ENCODE data around the gene ZNF385B.
"Not testable (repeated sequence)": the region's sequence is repeated elsewhere in the genome, so short reads cannot be mapped to it uniquely, and the experiment has no call there.

Gene ZNF385B

DNA sequence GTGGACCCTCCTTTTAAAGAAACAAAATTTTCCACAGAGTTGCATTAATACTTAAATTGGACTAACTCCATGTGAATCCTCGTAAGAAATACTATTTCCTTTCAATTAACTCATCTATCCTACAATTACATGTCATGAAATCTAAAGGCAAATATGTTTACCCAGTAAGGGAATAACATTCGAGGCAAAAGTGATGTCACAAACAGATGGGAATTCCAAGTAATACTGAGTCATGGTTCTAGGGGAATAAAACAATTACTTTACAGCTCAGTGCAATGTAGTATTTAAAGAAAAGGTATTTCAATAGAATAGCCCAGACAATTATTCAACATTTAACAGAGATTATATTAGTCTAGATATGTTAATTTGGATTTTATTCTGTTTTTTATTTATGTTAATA, 205.8 kb downstream of the ZNF385B start:
- no peaks in the 10 kb centered on the region for H3K36me3 ChIP-seq (ENCODE audit: control insufficient read depth, insufficient read depth, low read length)
- H3K4me3 ChIP-seq (ENCODE audit: low read length): no peak overlapping the region
- no peaks in the 10 kb centered on the region for H3K4me1 ChIP-seq (ENCODE audit: control insufficient read depth, insufficient read depth, low read length)
- H3K27me3 ChIP-seq (ENCODE audit: control insufficient read depth, insufficient read depth, low read length): no peaks in the 10 kb centered on the region
- H3K9me3 ChIP-seq (ENCODE audit: control insufficient read depth, low read length): no peaks in the 10 kb centered on the region
- no peak overlapping the region for H3K9ac ChIP-seq (ENCODE audit: low read length)

DNA sequence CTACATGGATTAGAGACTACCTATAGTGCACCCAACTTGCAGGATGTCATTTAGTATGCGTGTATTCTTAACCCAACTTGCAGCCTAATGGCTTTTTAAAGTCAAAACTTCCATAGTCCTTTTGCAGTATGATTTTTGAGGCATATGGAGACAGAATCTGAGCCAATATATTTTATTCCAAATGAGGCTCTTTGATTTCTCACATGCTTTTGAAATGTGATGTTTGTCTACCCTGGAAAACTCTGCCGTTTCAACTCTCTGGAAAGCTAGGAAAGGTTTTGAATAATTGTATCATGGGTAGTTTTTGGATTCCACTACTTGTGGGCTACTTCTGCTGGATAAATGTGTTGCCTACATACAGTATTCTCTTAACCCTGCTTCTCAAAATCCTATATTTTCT, 206.6 kb downstream of the ZNF385B start:
- Histone ChIP-seq H3K9me3 (ENCODE audit: control insufficient read depth, low read length) (no peaks in the 10 kb centered on the region), H3K4me3 (ENCODE audit: low read length) (no peak overlapping the region), H3K4me1 (ENCODE audit: control insufficient read depth, insufficient read depth, low read length) (no peaks in the 10 kb centered on the region), H3K9ac (ENCODE audit: low read length) (no peak overlapping the region), H3K36me3 (ENCODE audit: control insufficient read depth, insufficient read depth, low read length) (no peaks in the 10 kb centered on the region), H3K27me3 (ENCODE audit: control insufficient read depth, insufficient read depth, low read length) (no peaks in the 10 kb centered on the region)

DNA sequence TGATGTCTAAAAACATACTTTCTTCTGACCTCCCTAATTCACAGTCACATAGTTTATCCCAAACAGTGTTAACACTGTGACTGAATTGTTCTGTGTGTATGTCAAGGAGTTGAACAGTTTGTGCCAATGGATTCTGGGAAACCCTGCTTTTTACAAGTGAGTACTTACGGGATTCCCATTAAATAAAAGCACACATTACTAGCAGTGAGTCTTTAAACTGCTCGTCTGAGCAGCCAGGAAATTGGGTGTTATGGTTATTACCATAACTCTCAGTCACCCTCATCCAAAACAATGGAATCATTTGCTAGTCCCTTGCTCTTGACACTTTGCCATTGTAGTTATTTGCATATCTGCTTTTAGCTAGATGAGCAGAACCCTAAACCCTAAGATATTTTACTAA, 209.1 kb downstream of the ZNF385B start:
- H3K4me3 ChIP-seq (ENCODE audit: low read length): no peak overlapping the region

DNA sequence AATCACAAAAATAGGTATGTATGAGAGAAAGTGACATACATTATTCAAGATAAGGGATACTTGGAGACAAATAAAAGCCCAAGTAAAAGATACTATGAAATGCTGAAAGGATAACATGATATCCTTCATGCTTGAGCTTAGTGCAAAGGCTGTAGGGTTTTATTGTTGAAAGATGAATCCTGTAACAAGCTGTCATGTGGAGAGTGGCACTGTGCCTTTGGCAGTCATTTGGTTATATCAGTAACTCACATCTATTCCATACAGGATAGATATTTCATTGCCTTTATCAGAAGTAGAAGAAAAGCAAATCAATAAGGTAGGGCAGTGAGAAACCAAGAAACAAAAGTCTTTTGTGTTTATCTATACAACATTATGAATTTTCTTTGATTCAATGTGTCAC, 211.0 kb downstream of the ZNF385B start:
- Histone ChIP-seq H3K4me1 (ENCODE audit: control insufficient read depth, insufficient read depth, low read length) (no peaks in the 10 kb centered on the region), H3K9me3 (ENCODE audit: control insufficient read depth, low read length) (no peaks in the 10 kb centered on the region), H3K9ac (ENCODE audit: low read length) (no peak overlapping the region), H3K4me3 (ENCODE audit: low read length) (no peak overlapping the region), H3K27me3 (ENCODE audit: control insufficient read depth, insufficient read depth, low read length) (no peaks in the 10 kb centered on the region), H3K36me3 (ENCODE audit: control insufficient read depth, insufficient read depth, low read length) (no peaks in the 10 kb centered on the region)

More for the DNA sequence above, 209.1 kb downstream of the ZNF385B start:
- H3K36me3 ChIP-seq (ENCODE audit: control insufficient read depth, insufficient read depth, low read length): no peaks in the 10 kb centered on the region
- H3K4me1 ChIP-seq (ENCODE audit: control insufficient read depth, insufficient read depth, low read length): no peaks in the 10 kb centered on the region
- H3K9me3 ChIP-seq (ENCODE audit: control insufficient read depth, low read length): no peaks in the 10 kb centered on the region
- no peak overlapping the region for H3K9ac ChIP-seq (ENCODE audit: low read length)
- H3K27me3 ChIP-seq (ENCODE audit: control insufficient read depth, insufficient read depth, low read length): no peaks in the 10 kb centered on the region

DNA sequence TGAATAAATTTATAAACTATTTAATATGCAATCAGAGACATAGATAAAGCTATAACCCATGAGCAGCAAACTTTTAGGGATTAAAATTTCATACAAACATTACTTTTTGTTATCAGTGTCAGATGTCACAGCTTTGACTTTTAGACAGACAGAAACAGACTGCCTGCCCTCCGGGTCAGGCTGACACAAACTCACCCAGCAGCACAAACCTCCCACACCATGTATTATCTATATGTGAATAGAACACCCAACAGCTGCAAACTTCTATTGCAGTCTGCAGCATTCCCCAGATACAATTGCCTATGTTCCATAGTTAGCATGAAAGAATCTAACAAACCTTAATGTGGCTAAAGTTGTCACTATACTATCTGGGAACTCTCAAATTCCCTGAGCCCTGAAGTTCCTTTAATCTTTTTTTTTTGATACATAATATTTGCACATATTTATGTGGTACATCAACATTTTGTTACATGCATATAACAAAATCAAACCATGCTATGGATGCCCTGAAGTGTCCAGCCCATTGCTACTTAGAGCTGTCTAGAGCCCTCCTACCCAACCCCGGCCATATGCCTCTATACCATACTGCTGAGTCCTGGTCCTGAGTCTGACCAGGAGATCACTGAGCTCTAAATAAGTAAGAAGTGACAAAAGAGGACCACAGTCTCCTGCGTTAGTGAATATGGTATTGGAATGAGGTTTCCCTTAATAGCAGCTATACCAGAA, 214.4 kb downstream of the ZNF385B start:
- Histone ChIP-seq H3K9ac (ENCODE audit: low read length) (no peak overlapping the region), H3K36me3 (ENCODE audit: control insufficient read depth, insufficient read depth, low read length) (no peaks in the 10 kb centered on the region), H3K4me1 (ENCODE audit: control insufficient read depth, insufficient read depth, low read length) (no peaks in the 10 kb centered on the region), H3K4me3 (ENCODE audit: low read length) (no peak overlapping the region), H3K9me3 (ENCODE audit: control insufficient read depth, low read length) (no peaks in the 10 kb centered on the region), H3K27me3 (ENCODE audit: control insufficient read depth, insufficient read depth, low read length) (no peaks in the 10 kb centered on the region)

DNA sequence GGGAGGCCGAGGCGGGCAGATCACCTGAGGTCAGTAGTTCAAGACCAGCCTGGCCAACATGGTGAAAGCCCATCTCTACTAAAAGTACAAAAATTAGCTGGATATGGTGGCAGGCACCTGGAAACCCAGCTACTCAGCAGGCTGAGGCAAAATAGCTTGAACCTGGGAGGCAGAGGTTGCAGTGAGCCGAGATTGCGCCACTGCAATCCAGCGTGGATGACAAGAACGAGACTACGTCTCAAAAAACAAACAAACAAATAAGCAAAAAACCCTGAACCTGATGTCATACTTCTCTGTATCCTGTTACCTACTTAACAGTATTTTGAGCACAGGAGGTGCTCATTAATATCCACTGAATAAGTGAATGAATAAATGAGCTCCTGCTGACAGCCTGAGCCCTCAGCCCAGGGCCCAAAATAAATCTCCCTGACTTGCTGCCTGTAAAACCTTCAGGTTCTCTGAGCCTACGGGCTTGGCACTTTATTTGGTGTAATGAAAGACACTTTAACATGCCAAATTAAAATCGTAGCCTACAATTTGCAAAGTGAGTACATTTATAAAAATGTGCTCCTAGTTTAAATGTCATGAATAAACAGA, 215.1 kb downstream of the ZNF385B start:
- Histone ChIP-seq H3K4me3 (ENCODE audit: low read length) (no peak overlapping the region), H3K9ac (ENCODE audit: low read length) (no peak overlapping the region), H3K27me3 (ENCODE audit: control insufficient read depth, insufficient read depth, low read length) (no peaks in the 10 kb centered on the region), H3K36me3 (ENCODE audit: control insufficient read depth, insufficient read depth, low read length) (no peaks in the 10 kb centered on the region), H3K4me1 (ENCODE audit: control insufficient read depth, insufficient read depth, low read length) (no peaks in the 10 kb centered on the region), H3K9me3 (ENCODE audit: control insufficient read depth, low read length) (no peaks in the 10 kb centered on the region)

DNA sequence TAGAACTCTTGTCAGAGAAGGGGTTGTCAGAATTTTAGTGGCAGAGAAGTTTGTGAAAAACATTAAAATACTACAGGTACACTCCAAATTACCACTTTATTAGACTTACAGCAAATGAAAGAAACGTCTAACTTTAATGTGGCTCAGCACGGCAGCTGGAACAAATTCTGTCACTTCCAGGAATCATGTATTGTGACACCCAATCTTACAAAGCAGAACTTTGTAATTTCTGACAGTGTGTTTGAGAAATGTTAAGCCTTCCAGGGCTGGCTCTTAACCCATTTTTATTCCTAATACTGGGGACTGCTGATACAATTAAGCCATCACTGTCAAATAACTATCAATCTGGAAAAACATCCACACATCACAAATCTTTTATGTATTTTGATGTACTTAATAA, 216.4 kb downstream of the ZNF385B start:
- H3K27me3 ChIP-seq (ENCODE audit: control insufficient read depth, insufficient read depth, low read length): no peaks in the 10 kb centered on the region
- no peaks in the 10 kb centered on the region for H3K4me1 ChIP-seq (ENCODE audit: control insufficient read depth, insufficient read depth, low read length)
- no peaks in the 10 kb centered on the region for H3K36me3 ChIP-seq (ENCODE audit: control insufficient read depth, insufficient read depth, low read length)
- H3K9ac ChIP-seq (ENCODE audit: low read length): no peak overlapping the region
- H3K9me3 ChIP-seq (ENCODE audit: control insufficient read depth, low read length): no peaks in the 10 kb centered on the region
- no peak overlapping the region for H3K4me3 ChIP-seq (ENCODE audit: low read length)

DNA sequence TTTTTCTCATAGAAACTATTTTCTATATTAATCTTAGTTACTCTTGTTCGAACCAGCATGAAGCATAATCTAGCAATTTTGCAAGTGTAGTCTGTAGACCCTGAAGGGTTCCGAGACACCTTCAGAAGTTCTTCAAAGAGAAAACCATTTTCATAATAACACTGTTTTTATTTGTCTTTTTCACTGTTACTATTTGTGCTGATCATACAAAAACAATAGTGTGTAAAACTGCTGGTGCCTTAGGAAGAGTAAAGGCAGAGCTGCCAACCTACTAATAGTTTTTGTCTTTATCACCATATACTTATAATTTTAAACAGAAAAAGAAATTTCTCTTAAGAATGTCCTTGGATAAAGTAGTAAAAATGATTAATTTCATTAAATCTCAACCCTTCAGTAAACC, 218.9 kb downstream of the ZNF385B start:
- H3K36me3 ChIP-seq (ENCODE audit: control insufficient read depth, insufficient read depth, low read length): no peaks in the 10 kb centered on the region
- H3K27me3 ChIP-seq (ENCODE audit: control insufficient read depth, insufficient read depth, low read length): no peaks in the 10 kb centered on the region
- H3K4me3 ChIP-seq (ENCODE audit: low read length): no peak overlapping the region

DNA sequence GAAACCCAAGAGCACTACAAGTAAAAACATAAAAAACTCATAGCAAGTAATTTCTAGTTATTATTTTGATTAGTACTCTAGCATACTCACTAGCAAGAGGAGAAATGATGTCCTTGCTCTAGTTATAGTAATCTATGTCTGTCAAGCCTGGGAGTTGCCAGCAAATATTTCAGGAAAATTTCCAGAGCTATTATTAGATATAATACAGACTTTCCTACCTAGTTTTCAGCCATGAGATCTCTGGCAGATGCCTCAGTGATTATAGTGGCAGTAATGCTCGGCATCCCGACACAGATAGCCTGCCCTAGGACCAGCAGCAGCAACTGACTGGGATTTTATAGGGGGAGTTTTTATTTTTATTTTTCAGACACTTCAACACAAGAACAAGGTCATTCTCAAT, 224.4 kb downstream of the ZNF385B start:
- Histone ChIP-seq H3K27me3 (ENCODE audit: control insufficient read depth, insufficient read depth, low read length) (no peaks in the 10 kb centered on the region), H3K9ac (ENCODE audit: low read length) (no peak overlapping the region), H3K9me3 (ENCODE audit: control insufficient read depth, low read length) (no peaks in the 10 kb centered on the region), H3K4me1 (ENCODE audit: control insufficient read depth, insufficient read depth, low read length) (no peaks in the 10 kb centered on the region), H3K4me3 (ENCODE audit: low read length) (no peak overlapping the region), H3K36me3 (ENCODE audit: control insufficient read depth, insufficient read depth, low read length) (no peaks in the 10 kb centered on the region)

More for the DNA sequence above, 218.9 kb downstream of the ZNF385B start:
- H3K9me3 ChIP-seq (ENCODE audit: control insufficient read depth, low read length): no peaks in the 10 kb centered on the region
- no peak overlapping the region for H3K9ac ChIP-seq (ENCODE audit: low read length)
- H3K4me1 ChIP-seq (ENCODE audit: control insufficient read depth, insufficient read depth, low read length): no peaks in the 10 kb centered on the region

DNA sequence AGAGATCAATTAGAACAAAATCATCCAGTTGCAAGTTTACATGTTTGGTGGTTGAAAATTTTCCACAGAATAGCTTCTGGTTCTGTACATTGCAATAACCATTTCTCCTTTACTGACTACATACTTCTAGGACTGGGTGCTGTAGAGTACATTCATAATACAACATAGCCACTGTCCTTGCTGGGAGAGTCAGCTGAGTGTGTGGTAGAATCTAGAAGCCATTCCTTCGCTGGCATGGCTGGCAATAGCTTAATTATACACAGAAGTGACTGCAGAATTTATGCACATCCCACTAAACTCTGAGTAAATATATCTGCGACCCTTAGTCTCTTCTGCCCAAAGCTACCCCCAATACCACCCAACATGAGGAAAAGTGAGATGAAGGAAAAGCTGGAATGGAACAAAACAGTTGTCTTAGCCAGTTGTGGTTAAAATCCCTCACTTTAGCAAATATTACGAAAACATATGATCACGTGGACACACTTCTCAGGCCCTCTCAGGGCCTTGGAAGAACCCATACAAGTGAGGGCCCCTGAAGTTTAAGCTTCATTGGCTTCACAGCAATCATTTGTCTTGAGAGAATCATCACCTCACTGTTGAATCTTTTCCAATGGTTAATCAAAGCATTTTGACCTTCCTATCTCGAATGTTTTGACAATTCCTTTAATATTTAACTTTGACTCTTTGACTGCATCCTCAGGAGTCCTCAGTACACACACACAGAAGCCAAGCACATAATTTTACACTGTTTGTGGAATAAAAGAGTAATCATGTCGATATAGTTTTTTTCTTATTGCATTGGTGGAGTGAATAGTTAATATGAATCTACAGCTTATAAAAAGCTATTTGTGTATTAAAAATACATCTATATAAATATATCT, 225.1 kb downstream of the ZNF385B start:
- no peaks in the 10 kb centered on the region for H3K9me3 ChIP-seq (ENCODE audit: control insufficient read depth, low read length)
- no peak overlapping the region for H3K9ac ChIP-seq (ENCODE audit: low read length)
- H3K27me3 ChIP-seq (ENCODE audit: control insufficient read depth, insufficient read depth, low read length): no peaks in the 10 kb centered on the region
- no peaks in the 10 kb centered on the region for H3K4me1 ChIP-seq (ENCODE audit: control insufficient read depth, insufficient read depth, low read length)
- no peak overlapping the region for H3K4me3 ChIP-seq (ENCODE audit: low read length)
- no peaks in the 10 kb centered on the region for H3K36me3 ChIP-seq (ENCODE audit: control insufficient read depth, insufficient read depth, low read length)

DNA sequence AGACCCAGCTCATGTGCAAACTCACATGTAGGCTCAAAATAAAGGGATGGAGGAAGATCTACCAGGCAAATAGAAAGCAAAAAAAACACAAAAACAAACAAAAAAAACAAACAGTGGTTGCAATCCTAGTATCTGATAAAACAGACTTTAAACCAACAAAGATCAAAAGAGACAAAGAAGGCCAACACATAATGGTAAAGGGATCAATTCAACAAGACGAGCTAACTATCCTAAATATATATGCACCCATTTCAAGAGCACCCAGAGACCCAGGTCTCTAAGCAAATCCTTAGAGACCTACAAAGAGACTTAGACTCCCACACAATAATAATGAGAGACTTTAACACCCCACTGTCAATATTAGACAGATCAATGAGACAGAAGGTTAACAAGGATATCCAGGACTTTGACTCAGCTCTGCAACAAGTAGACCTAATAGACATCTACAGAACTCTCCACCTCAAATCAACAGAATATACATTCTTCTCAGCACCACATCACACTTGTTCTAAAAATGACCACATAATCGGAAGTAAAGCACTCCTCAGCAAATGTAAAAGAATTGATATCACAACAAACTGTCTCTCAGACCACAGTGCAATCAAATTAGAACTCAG, 229.5 kb downstream of the ZNF385B start:
- not testable (repeated sequence) for H3K9me3 ChIP-seq (ENCODE audit: control insufficient read depth, low read length); H3K27me3 ChIP-seq (ENCODE audit: control insufficient read depth, insufficient read depth, low read length); H3K4me3 ChIP-seq (ENCODE audit: low read length); H3K4me1 ChIP-seq (ENCODE audit: control insufficient read depth, insufficient read depth, low read length); H3K36me3 ChIP-seq (ENCODE audit: control insufficient read depth, insufficient read depth, low read length); H3K9ac ChIP-seq (ENCODE audit: low read length)

DNA sequence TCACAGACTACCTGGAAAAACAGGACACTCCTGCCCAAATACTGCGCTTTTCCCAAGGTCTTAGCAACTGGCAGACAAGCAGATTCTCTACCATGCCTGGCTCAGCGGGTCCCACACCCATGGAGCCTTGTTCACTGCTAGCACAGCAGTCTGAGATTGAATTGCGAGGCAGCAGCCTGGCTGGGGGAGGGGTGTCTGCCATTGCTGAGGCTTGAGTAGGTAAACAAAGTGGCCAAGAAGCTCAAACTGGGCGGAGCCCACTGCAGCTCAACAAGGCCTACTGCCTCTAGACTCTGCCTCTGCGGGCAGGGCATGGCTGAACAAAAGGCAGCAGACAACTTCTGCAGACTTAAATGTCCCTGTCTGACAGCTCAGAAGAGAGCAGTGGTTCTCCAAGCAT, 231.6 kb downstream of the ZNF385B start:
- H3K9me3 ChIP-seq (ENCODE audit: control insufficient read depth, low read length); H3K4me3 ChIP-seq (ENCODE audit: low read length); H3K9ac ChIP-seq (ENCODE audit: low read length); H3K36me3 ChIP-seq (ENCODE audit: control insufficient read depth, insufficient read depth, low read length); H3K4me1 ChIP-seq (ENCODE audit: control insufficient read depth, insufficient read depth, low read length); H3K27me3 ChIP-seq (ENCODE audit: control insufficient read depth, insufficient read depth, low read length): not testable (repeated sequence)

All from mucosa of stomach (tissue), 1 donor.